Gastroesophageal sphincter (tissue), 4 donors: ENCODE results near the gene STUM. TPM values are rescaled to one million over a fixed set of nuclear protein-coding genes. Genes with fewer than 3 reads are reported as not detected.

Experiments
- ATAC-seq: fragments of 150-250 bp; one replicate; pipeline ENCODE4 v1.9.1; 2016; ENCODE audit warnings: mild to moderate bottlenecking, moderate library complexity
- H3K27ac ChIP-seq, 4 donors: fragments of 200-600 bp; sonication (generic) in 3 of 4; 1 replicate in 3 of 4; 2 replicates in 1 of 4; pipeline ENCODE4 v1.5.1; 2016 to 2019
- H3K27me3 ChIP-seq: fragments of 200-600 bp; sonication (generic); one replicate; pipeline ENCODE4 v1.5.1; 2019
- H3K36me3 ChIP-seq, 2 donors: fragments of 200-600 bp; sonication (generic); one replicate each; pipeline ENCODE4 v1.5.1; 2019; ENCODE audit warnings: control low read depth in 1 of 2
- H3K4me1 ChIP-seq, 3 donors: fragments of 200-600 bp; sonication (generic); 1 replicate in 2 of 3; 2 replicates in 1 of 3; pipeline ENCODE4 v1.5.1; 2016 to 2019; ENCODE audit warnings: control low read depth in 2 of 3
- H3K4me3 ChIP-seq, 2 donors: fragments of 200-600 bp; sonication (generic); one replicate each; pipeline ENCODE4 v1.5.1; 2019; ENCODE audit warnings: mild to moderate bottlenecking in 1 of 2, moderate library complexity in 1 of 2
- H3K9me3 ChIP-seq, 3 donors: fragments of 200-600 bp; sonication (generic); one replicate each; pipeline ENCODE4 v1.5.1; 2017 to 2019; ENCODE audit warnings: control low read depth in 2 of 3
- CTCF ChIP-seq, 4 experiments: fragments of 200-600 bp in 2 of 4; fragments of 450-650 bp in 2 of 4; sonication (generic) in 1 of 4; IDR thresholded peaks; one replicate each; pipeline ENCODE4 v1.5.1; 2017 to 2019; ENCODE audit warnings: antibody characterized with exemption in 4 of 4, mild to moderate bottlenecking in 2 of 4, moderate library complexity in 2 of 4
- EP300 ChIP-seq: sonication (generic); formaldehyde crosslinking; IDR thresholded peaks from one replicate; pipeline ENCODE4 v1.6.1; 2017; ENCODE audit warnings: antibody characterized with exemption, mild to moderate bottlenecking
- POLR2A ChIP-seq, 2 donors: fragments of 450-650 bp; IDR thresholded peaks; one replicate each; pipeline ENCODE4 v1.6.1; 2017; ENCODE audit warnings: antibody characterized with exemption in 2 of 2, mild to moderate bottlenecking in 2 of 2, moderate library complexity in 1 of 2
- POLR2AphosphoS5 ChIP-seq: sonication (generic); formaldehyde crosslinking; IDR thresholded peaks from one replicate; pipeline ENCODE4 v1.6.1; 2017; ENCODE audit warnings: antibody characterized with exemption
- WGBS, 2 donors: methylation state at CpG; one replicate each; pipeline ENCODE4 v1.1.5; 2018; ENCODE audit warnings: low coverage in 1 of 2; 5-methylcytosine and 5-hydroxymethylcytosine counted together
- total RNA-seq, 4 donors: library from RNA; depleted of rRNA; stranded (reverse); fragments of >200 nt; gene quantifications; one replicate each; pipeline ENCODE4 v1.1.0, GENCODE V29; 2016

The STUM gene
- total RNA-seq, 4 donors from 2014 or later = 2.8 to 9.1 (median 4.5) TPM

DNA sequence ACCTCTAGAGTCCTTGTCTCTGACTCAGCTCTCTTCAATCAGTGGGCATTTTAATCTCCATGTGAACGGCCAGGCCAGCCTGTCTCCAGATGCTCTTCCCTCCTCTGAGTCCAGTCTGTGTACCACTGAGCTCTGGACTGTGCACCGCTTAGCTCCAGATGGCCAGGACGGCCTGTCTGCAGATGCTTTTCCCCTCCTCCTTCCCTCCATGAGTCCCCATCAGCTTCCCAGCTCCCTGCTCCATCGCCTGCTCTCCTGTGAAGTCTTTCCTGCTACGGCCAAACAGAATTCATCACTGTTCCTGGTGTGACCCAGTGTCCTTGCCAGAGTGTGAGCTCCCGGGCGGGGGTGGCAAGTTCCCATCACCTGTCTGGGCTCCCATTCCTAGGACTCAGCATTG is 42.0 kb downstream of the STUM start:
- 88 to 91% methylated on average over 4 to 7 of the region's 7 CpGs for WGBS, 2 donors

GRCh38 chr1:226593541-226593940 is 45.0 kb downstream of the STUM start:
- Histone ChIP-seq H3K4me3 (no peak overlapping the region), H3K36me3 (no peaks in the 10 kb centered on the region), H3K27me3 (no peaks in the 10 kb centered on the region), H3K27ac (no peak overlapping the region), H3K9me3 (peaks cover 0 to 7% (median 0%) of the 10 kb centered on the region in 3 donors), H3K4me1 (peaks cover 0 to 14% (median 0%) of the 10 kb centered on the region in 3 donors)
- TF ChIP-seq CTCF (IDR thresholded peaks at IDR 0.05) (no peak), EP300 (no peak), POLR2AphosphoS5 (no peak), POLR2A (IDR thresholded peaks at IDR 0.05) (no peak)
- no peak for ATAC-seq
- WGBS, 2 donors = 70 to 100% methylated on average over 1 to 2 of the region's 8 CpGs

More for the DNA sequence above, 42.0 kb downstream of the STUM start:
- peaks cover 0 to 15% (median 0%) of the 10 kb centered on the region in 3 donors for H3K4me1 ChIP-seq
- ATAC-seq = no peak
- no peaks in the 10 kb centered on the region for H3K36me3 ChIP-seq
- H3K27ac ChIP-seq = no peak overlapping the region
- peaks cover 0 to 3% (median 0%) of the 10 kb centered on the region in 3 donors for H3K9me3 ChIP-seq
- H3K27me3 ChIP-seq = no peaks in the 10 kb centered on the region
- TF ChIP-seq POLR2AphosphoS5 (no peak), EP300 (no peak), CTCF (IDR thresholded peaks at IDR 0.05) (no peak), POLR2A (IDR thresholded peaks at IDR 0.05) (no peak)
- no peak overlapping the region for H3K4me3 ChIP-seq

- H3K27me3 ChIP-seq = no peaks in the 10 kb centered on the region
- no peak overlapping the region for H3K4me3 ChIP-seq
- H3K9me3 ChIP-seq = peaks cover 0 to 7% (median 0%) of the 10 kb centered on the region in 3 donors
- no peaks in the 10 kb centered on the region for H3K36me3 ChIP-seq
- H3K4me1 ChIP-seq = no peaks in the 10 kb centered on the region
- H3K27ac ChIP-seq = no peak overlapping the region
- ATAC-seq = no peak
- WGBS, 2 donors = no CpG with 5 or more reads among the region's 16 CpGs
- TF ChIP-seq POLR2AphosphoS5 (no peak), EP300 (no peak), CTCF (IDR thresholded peaks at IDR 0.05) (no peak), POLR2A (IDR thresholded peaks at IDR 0.05) (no peak)
Observed at GRCh38 chr1:226596531-226597165, 48.1 kb downstream of the STUM start.

- H3K27me3 ChIP-seq = no peaks in the 10 kb centered on the region
- no peak overlapping the region for H3K27ac ChIP-seq
- peaks cover 0 to 11% (median 5%) of the 10 kb centered on the region in 3 donors for H3K4me1 ChIP-seq
- H3K9me3 ChIP-seq = peaks cover 0 to 7% (median 0%) of the 10 kb centered on the region in 3 donors
- H3K36me3 ChIP-seq = no peaks in the 10 kb centered on the region
- H3K4me3 ChIP-seq = no peak overlapping the region
- 90% methylated on average over 2 of the region's 5 CpGs for WGBS, 2 donors
- no peak for TF ChIP-seq POLR2A (IDR thresholded peaks at IDR 0.05)
- no peak for TF ChIP-seq EP300
- no peak for TF ChIP-seq POLR2AphosphoS5
- no peak for TF ChIP-seq CTCF (IDR thresholded peaks at IDR 0.05)
- ATAC-seq = no peak
Observed at GRCh38 chr1:226597616-226598454, 49.3 kb downstream of the STUM start.
